ENCODE results near the gene RNASEH2B.

RNASEH2B gene

DNA sequence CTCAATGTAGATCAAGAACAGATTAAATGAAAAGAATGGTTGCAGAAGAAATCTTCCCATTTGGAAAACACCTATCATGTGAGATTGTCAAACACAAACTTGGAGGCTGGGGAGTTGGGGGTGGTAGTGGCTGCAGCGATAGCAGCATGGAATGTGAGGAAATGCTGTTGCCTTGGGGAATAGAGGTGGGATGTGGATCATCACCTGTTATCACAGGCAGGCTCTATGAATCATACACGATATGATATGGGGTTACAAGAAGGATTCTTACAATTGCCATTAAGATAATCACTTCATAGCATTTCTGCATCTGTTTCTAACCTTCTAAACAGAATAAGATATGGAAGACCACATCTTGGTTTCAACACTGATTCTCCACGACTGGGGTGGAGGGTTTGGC lies 88.7 kb downstream of the RNASEH2B start:
- DNase-seq (ENCODE audit: low spot score), result no peak

DNA sequence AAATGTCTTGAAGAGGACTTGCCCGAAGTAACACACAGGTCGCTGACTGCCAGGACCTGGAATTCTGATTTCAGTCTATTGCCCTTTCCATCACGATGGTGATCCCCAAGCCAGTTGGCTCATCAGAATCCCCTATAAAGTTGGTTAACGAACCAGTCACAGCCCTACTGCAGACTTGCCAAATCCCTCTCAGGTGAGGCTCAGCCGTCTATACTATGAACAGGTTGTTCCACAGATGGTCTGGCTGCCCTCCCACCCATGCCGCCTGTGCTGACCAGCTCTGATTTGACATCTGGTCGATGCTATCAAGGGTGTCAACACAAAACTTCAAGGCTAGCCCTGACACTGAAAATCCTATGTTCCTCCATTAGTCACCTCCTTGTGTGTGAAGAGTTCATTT lies 90.0 kb downstream of the RNASEH2B start:
- DNase-seq (ENCODE audit: low spot score), result no peak

DNA sequence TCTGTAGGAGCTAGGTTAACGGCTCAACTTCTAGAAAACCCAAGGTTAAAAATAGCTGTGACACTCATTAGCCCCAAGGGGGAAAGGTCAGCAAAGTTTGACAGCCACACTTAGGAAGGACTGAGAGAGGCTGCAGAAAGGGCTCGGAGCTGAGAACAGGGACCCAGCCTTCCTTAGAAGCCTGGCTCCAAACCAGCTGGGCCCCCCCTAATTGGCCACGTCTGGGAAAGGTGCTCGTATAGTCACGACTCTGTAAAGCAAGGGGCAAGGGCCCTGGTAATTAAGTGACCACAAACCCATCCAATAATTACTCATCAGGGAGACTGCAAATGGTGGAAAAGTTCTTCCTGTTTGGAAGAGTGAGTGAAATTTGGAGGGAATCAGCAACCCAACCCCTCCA lies 90.5 kb downstream of the RNASEH2B start:
- DNase-seq (ENCODE audit: low spot score), result no peak

DNA sequence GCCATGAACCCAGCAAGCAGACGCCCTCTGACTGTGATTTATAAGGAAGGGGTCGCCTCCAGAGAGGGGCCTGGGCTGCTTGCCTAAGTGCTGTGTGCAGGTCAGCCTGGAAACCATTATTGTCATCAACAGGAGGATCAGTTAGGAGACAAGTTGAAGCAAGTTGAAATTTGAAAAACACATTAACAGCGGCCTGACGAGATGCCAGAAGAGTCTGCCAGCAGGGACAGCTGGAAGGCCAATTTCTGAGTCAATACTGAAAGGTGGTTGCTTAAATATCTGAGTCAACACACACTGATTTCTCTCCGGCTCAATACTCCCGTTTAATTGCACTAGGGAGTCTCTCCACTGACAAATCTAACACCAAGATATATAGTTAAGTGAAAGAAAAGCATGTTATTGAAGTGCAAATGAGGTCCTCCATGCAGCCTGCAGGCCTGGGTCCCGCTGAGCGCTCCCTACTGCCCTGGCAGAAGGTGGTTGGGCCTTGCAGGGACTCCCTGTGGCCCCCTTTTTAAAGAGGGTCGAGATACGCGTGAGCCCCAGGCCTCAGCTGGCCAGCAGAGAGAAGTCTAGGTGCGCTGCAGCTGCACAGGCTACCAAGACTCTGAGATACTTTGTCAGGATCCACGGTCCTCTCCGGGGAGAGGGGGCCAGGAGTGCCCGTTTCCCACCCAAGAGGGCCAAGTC lies 91.1 kb downstream of the RNASEH2B start:
- no peak for DNase-seq (ENCODE audit: low spot score)

DNA sequence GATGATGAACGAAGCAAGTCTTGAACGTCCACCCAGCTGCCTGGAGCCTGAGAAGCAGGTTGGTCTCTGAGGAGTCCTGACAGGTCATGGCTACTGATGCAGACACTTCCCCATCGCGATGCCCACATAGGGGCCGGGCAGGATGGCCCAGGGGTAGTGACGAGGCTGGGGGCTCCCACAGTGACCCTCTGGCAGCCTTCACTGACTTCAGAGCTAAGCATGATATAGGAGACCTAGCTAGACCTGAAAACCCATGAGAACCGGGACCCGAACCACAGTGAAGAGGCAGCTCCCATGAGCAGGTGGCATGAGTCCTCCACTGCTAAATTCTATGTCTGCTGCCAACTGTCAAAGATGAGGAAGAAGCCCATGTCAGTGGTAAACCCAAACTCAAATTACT lies 91.7 kb downstream of the RNASEH2B start:
- DNase-seq (ENCODE audit: low spot score), result no peak

DNA sequence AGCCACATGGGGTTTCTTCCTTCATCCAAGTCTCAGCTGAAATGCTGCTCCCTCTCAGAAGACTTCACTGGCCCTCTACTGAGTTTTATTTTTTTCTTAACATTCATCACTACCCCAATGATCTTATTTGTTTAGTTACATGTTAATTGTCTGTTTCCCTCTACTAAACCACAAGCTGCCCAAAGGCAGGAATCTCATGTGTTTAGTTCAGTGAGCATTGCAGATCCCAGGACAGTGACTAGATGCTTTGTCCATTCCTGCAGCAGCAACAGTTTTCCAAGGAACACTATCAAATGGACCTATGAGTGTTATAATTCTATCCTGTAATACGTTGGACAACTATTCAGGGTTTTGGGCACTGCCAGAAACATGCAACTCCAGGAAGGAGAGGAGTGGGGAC lies 93.1 kb downstream of the RNASEH2B start:
- no peak for DNase-seq (ENCODE audit: low spot score)

DNA sequence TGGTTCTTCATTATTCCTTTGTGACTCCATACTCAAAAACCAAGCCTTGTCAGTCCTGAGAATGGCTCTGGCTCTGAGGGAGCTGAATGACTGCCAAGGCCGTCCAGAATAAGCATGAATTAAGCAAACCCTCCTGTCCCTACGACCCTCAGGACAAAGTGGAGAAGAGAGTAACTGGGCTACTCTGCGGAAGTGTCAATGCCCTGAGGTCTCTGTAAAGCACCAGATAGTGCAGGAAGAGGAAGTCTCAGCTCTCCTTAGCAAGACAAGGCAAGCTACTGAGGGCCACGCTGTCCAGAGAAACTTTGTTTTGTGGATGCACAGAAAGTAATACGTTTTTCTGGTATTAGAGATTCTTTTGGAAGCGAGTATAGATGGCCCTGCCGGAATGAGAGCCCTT lies 94.1 kb downstream of the RNASEH2B start:
- DNase-seq (ENCODE audit: low spot score), result no peak

DNA sequence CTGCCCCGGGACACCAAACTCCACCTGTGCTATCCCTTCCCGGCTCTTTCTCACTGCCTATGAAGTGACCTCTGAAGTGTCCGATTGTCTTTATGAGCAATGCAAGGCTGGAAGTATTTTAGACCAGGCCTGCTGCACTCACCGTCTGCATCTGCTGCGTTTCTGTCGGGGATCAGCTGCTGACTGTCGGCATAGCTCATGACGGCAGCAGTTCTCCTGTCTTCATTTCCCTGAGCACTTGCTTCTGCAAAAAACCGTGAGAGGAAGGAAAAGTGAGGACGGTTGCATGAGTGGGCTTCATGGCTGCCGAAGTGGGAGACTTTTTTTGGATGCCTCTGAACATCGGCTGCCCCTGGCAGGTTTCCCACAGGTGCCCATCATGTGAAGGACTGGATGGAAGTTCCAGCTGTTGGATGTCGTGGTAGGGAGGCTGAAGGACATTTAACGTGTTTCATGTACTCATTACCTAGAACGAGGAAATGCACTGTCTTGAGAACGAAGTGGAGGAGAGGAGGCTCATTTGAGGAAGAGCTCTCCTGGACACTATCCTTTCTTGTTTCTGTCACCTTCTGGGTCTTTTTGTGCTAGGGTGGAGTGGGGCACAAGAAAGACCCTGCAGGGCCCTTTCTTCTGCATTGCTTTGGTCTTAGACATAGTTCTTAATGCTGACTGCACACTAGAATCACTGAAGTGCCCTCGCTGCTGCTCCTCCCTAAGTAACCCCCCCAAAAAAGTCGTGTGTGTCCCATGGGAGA lies 94.7 kb downstream of the RNASEH2B start:
- no peak for DNase-seq (ENCODE audit: low spot score)

DNA sequence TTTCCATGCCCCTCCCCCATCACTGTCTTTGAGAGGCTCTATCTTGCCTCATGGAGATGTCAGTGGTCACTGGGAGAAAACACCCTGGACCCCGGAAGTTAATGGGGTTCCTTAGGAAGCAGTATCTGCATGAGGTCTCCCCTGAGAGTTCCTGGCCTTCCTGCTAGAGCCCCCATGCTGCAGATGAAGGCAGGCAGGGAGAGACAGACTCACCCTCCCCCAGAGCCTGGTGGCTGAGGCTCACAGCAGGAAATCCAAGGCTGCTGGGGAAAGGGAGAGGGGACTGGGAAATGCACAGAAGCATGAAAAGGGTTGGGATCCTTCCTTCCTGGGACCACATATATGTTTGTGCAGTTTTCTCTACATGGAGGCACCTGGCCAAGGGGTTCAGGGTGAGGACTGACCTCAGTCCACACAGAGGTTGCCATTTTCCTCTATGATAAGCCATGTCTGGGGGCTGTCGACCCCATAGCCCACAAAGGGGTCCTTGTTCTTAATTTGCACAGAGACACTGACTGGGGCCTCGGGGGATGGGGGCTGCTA lies 95.4 kb downstream of the RNASEH2B start:
- no peak for DNase-seq (ENCODE audit: low spot score)

DNA sequence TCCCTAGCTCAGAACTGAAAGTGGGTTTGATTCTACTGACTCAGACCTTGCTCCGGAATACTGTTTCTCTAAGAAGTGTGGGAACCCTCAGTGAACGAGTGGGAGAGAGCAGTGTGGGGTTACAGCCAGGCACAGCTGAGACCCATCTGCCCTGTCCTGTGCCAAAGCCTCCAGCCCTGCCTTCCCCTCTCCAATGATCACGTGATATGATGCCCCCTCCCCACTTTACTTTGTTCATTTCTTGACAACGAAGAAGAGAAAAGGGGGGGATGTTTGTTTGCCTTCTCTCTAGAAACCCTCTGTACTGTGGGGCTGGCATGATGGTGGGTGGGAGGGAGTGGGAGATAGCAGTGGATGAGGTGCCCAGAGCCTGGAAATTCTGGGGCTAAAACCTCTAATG lies 96.0 kb downstream of the RNASEH2B start:
- DNase-seq (ENCODE audit: low spot score), result no peak
